PC-3 (cell line): ENCODE data around the gene EFHC1. TPM values are rescaled to one million over a fixed set of nuclear protein-coding genes. Genes with fewer than 3 reads are reported as not detected.

Experiments used
- ATAC-seq: fragments of 200-7000 bp; cut with Tn5 transposase; 2 replicates; pipeline ENCODE4 v1.9.1; 2020; ENCODE audit warnings: mild to moderate bottlenecking, moderate library complexity
- BruUV-seq: library from RNA; stranded (reverse); fragments of 400-500 nt; replicated peaks from 2 replicates; lab custom pipeline; 2021; lab: Mats Ljungman, UMichigan
- CTCF ChIA-PET: fragments of 300-600 bp; sonication (Branson Sonifier 250); formaldehyde crosslinking; loops from one replicate; lab custom pipeline; 2022; ENCODE audit warnings: antibody characterized with exemption; lab: Charles Lee
- POLR2A ChIA-PET: fragments of 300-600 bp; sonication (Branson Sonifier 250); formaldehyde crosslinking; loops from one replicate; lab custom pipeline; 2022; ENCODE audit warnings: antibody characterized with exemption; ENCODE audit not compliant: unreplicated experiment; lab: Charles Lee
- DNase-seq: peaks from one replicate; pipeline ENCODE4 v3.0.0-alpha.2; 2015
- H2AFZ ChIP-seq: fragments of 300-600 bp; sonication (generic); 2 replicates; pipeline ENCODE4 v1.6.0; 2016; ENCODE audit warnings: antibody characterized with exemption, low read length
- H3F3A ChIP-seq: fragments of 300-600 bp; sonication (generic); one replicate; pipeline ENCODE4 v1.6.0; 2017; ENCODE audit warnings: antibody characterized with exemption, low read length, control low read depth, mild to moderate bottlenecking; ENCODE audit not compliant: unreplicated experiment
- H3K27ac ChIP-seq: fragments of 300-600 bp; sonication (generic); 2 replicates; pipeline ENCODE4 v1.5.1; 2016; ENCODE audit warnings: mild to moderate bottlenecking, low read length
- H3K27me3 ChIP-seq: fragments of 300-600 bp; sonication (generic); 2 replicates; pipeline ENCODE4 v1.6.1; 2016; ENCODE audit warnings: low read length, mixed read lengths
- H3K36me3 ChIP-seq: fragments of 300-600 bp; sonication (generic); 2 replicates; pipeline ENCODE4 v1.6.1; 2016; ENCODE audit warnings: low read depth, mixed run types, low read length, mixed read lengths
- H3K4me1 ChIP-seq: fragments of 300-600 bp; sonication (generic); 2 replicates; pipeline ENCODE4 v1.5.1; 2016; ENCODE audit warnings: low read length; ENCODE audit not compliant: insufficient read depth
- H3K4me2 ChIP-seq: fragments of 300-600 bp; sonication (generic); 2 replicates; pipeline ENCODE4 v1.6.0; 2016; ENCODE audit warnings: low read length
- H3K4me3 ChIP-seq: fragments of 300-600 bp; sonication (generic); 2 replicates; pipeline ENCODE4 v1.5.1; 2016; ENCODE audit warnings: mild to moderate bottlenecking, low read length, mixed read lengths
- H3K79me2 ChIP-seq: fragments of 300-600 bp; sonication (generic); 2 replicates; pipeline ENCODE4 v1.6.1; 2017; ENCODE audit warnings: low read length, mixed read lengths
- H3K9ac ChIP-seq: fragments of 300-600 bp; sonication (generic); 2 replicates; pipeline ENCODE4 v1.6.0; 2016; ENCODE audit warnings: mild to moderate bottlenecking, low read length
- H3K9me2 ChIP-seq: fragments of 300-600 bp; sonication (generic); replicated peaks from 2 replicates; pipeline ENCODE4 v1.6.1; 2016; ENCODE audit warnings: mixed run types, low read length, mixed read lengths
- H3K9me3 ChIP-seq: fragments of 300-600 bp; sonication (generic); 2 replicates; pipeline ENCODE4 v1.6.1; 2016; ENCODE audit warnings: low read length, mixed read lengths
- H4K20me1 ChIP-seq: fragments of 300-600 bp; sonication (generic); 2 replicates; pipeline ENCODE4 v1.6.1; 2016; ENCODE audit warnings: low read length, mixed read lengths
- EZH2 ChIP-seq: fragments of 300-600 bp; sonication (generic); IDR thresholded peaks from one replicate; pipeline ENCODE4 v1.6.1; 2017; ENCODE audit warnings: antibody characterized with exemption, mild to moderate bottlenecking, low read length; ENCODE audit not compliant: unreplicated experiment
- EZH2phosphoT487 ChIP-seq: fragments of 300-600 bp; sonication (generic); IDR thresholded peaks from 2 replicates; pipeline ENCODE4 v1.6.1; 2018; ENCODE audit warnings: mild to moderate bottlenecking, antibody characterized with exemption, low read length, borderline replicate concordance
- intact Hi-C: fragments of 100-400 bp; cut with micrococcal nuclease; formaldehyde crosslinking; loops from 2 replicates; pipeline ENCODE4 v1.9.0; 2023
- total RNA-seq: library from RNA; depleted of rRNA; stranded (reverse); fragments of >200 nt; gene quantifications from 2 replicates; pipeline ENCODE4 v1.2.3, GENCODE V29; 2014
- TF ChIP-seq, protein P1 (sequence below): fragments of 300-600 bp; sonication (generic); conservative IDR thresholded peaks from 2 replicates; pipeline ENCODE4 v1.5.1; 2017; ENCODE audit warnings: antibody characterized with exemption, low read depth, mild to moderate bottlenecking, low read length

EFHC1 gene
- total RNA-seq, 1 experiment from 2014 or later = 22.4 TPM

DNA sequence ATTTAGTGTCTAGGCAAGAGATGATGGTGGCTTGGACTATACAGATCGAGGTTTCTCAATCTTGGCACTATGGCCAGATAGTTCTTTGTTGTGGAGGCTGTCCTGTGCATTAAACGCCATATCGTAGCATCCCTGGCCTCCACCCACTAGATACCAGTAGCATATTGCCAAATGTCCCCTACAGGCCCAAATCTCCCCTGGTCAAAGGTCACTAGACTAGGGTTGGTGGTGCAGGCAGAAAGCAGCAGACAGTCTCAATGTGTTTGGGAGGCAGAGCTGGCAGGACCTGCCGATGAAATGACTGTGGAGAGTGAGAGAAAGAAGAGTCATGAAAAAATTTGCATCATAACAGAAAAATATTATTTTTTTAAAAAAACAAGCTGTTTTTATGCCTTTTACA, 93.8 kb downstream of the EFHC1 start:
- intact Hi-C loops = no loop called here
- Histone ChIP-seq H3K27me3 (no peaks in the 10 kb centered on the region), H2AFZ (no peak overlapping the region), H3K4me1 (peaks cover 47% of the 10 kb centered on the region), H3K27ac (no peak overlapping the region), H3K9ac (no peak overlapping the region), H3K9me2 (no peaks in the 10 kb centered on the region), H3K4me2 (no peak overlapping the region), H3K9me3 (no peaks in the 10 kb centered on the region), H3F3A (no peaks in the 10 kb centered on the region), H4K20me1 (no peaks in the 10 kb centered on the region), H3K79me2 (peaks cover 14% of the 10 kb centered on the region), H3K4me3 (no peak overlapping the region), H3K36me3 (peaks cover 14% of the 10 kb centered on the region; the same call in 1 of the 2 replicates)
- ChIA-PET CTCF (no interaction called here), POLR2A (no interaction called here)
- no peak for ATAC-seq
- DNase-seq = no peak
- BruUV-seq = no TSS peak
- TF ChIP-seq EZH2 = no peak
- TF ChIP-seq, protein P1, sequence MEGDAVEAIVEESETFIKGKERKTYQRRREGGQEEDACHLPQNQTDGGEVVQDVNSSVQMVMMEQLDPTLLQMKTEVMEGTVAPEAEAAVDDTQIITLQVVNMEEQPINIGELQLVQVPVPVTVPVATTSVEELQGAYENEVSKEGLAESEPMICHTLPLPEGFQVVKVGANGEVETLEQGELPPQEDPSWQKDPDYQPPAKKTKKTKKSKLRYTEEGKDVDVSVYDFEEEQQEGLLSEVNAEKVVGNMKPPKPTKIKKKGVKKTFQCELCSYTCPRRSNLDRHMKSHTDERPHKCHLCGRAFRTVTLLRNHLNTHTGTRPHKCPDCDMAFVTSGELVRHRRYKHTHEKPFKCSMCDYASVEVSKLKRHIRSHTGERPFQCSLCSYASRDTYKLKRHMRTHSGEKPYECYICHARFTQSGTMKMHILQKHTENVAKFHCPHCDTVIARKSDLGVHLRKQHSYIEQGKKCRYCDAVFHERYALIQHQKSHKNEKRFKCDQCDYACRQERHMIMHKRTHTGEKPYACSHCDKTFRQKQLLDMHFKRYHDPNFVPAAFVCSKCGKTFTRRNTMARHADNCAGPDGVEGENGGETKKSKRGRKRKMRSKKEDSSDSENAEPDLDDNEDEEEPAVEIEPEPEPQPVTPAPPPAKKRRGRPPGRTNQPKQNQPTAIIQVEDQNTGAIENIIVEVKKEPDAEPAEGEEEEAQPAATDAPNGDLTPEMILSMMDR = no peak
- TF ChIP-seq EZH2phosphoT487 = no peak

DNA sequence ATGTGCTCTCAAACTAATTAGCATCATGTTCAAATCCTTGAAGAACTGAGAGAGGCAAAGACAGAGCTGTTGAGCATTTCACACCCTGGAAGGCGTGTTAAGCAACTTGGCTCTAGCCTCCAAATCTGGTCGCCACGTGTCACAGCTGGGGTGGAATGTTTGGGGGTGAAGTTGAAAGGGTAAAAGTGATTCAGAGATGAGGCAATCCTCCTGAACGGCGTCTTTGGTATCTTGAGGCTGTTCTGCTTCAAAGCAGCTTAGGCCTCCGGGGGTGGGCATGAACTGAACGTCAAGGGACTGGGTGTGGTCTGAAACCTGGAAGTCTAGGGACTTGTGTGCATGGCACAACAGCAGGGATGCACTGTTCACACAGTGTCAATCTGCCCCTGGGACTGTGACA, 94.4 kb downstream of the EFHC1 start:
- H3K79me2 ChIP-seq = peaks cover 14% of the 10 kb centered on the region
- H3K4me1 ChIP-seq = peaks cover 47% of the 10 kb centered on the region
- no peak overlapping the region for H3K9ac ChIP-seq
- BruUV-seq = no TSS peak
- no peak overlapping the region for H3K27ac ChIP-seq
- H3K4me3 ChIP-seq = no peak overlapping the region
- no peaks in the 10 kb centered on the region for H3K27me3 ChIP-seq
- ChIA-PET POLR2A (no interaction called here), CTCF (no interaction called here)
- no peak for DNase-seq
- H3F3A ChIP-seq = no peaks in the 10 kb centered on the region
- H4K20me1 ChIP-seq = no peaks in the 10 kb centered on the region
- ATAC-seq = no peak
- intact Hi-C loops = no loop called here
- no peaks in the 10 kb centered on the region for H3K9me3 ChIP-seq
- H3K9me2 ChIP-seq = no peaks in the 10 kb centered on the region
- H2AFZ ChIP-seq = no peak overlapping the region
- H3K36me3 ChIP-seq = peaks cover 8% of the 10 kb centered on the region; the same call in 1 of the 2 replicates
- TF ChIP-seq, protein P1 = no peak
- no peak for TF ChIP-seq EZH2
- no peak for TF ChIP-seq EZH2phosphoT487
- no peak overlapping the region for H3K4me2 ChIP-seq

DNA sequence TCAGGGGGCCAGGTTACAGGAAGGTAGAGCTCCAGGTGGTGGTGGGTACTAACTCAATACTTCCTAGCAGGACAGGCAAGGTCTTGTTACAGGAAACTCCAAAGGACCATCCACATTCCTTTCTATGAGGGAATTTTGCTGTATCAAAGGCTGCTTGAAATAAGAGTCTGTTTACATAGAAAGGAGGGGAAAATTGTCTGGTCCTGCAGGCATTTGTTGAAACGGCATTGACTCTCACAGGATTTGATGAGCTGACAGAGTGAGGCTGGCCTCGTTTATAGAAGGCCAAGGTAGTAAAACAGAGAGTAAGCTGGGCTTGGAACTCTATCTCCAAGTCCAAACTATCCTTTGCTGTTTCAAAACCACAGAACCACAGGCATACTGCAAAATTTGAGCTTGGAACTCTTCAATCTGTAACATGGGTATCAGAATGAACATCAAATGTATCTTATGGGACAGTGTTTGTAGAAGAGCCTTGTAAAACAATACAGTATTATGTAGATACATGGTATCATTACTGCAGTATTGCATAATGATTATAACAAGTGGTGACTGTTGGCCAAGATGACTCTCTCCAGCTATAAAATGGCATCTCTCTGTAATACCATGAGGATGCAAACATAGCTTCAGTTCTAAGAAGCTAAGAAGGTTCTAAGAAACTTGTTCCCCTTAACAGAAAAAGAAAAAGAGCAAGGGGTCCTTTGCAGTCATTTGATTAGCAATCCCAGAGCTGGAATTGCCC, 95.2 kb downstream of the EFHC1 start:
- H3K9ac ChIP-seq = no peak overlapping the region
- H3K4me3 ChIP-seq = no peak overlapping the region
- H3K9me3 ChIP-seq = no peaks in the 10 kb centered on the region
- no peak overlapping the region for H2AFZ ChIP-seq
- DNase-seq (no peak), ATAC-seq (no peak)
- TF ChIP-seq EZH2 = no peak
- no peak for TF ChIP-seq EZH2phosphoT487
- TF ChIP-seq, protein P1 = no peak
- no peaks in the 10 kb centered on the region for H4K20me1 ChIP-seq
- H3K27me3 ChIP-seq = no peaks in the 10 kb centered on the region
- intact Hi-C loops = loop anchor here (5.0 kb wide), 1 partner anchor 93 kb away; the partner anchor contains the start of gene EFHC1
- ChIA-PET CTCF (interaction anchor here (0.6 kb wide), 1 partner anchor 108 kb away, joined by 6 read pairs; no protein-coding TSS in a partner anchor), POLR2A (no interaction called here)
- no TSS peak for BruUV-seq
- H3K9me2 ChIP-seq = no peaks in the 10 kb centered on the region
- H3K36me3 ChIP-seq = peaks cover 8% of the 10 kb centered on the region; the same call in 1 of the 2 replicates
- H3K4me2 ChIP-seq = no peak overlapping the region
- peaks cover 18% of the 10 kb centered on the region for H3K79me2 ChIP-seq
- no peak overlapping the region for H3K27ac ChIP-seq
- peaks cover 47% of the 10 kb centered on the region for H3K4me1 ChIP-seq
- no peaks in the 10 kb centered on the region for H3F3A ChIP-seq
